Motor neuron (in vitro differentiated cells): ENCODE measurements around the gene PRDM16. TPM values are rescaled to one million over a fixed set of nuclear protein-coding genes. Genes with fewer than 3 reads are reported as not detected.

Experiments used
- ATAC-seq, 8 experiments: fragments of 200-7000 bp; cut with Tn5 transposase; replicated peaks in 6 of 8; 2 replicates each; pipeline ENCODE4 v1.8.0; 2021; ENCODE audit warnings: mild to moderate bottlenecking in 8 of 8, moderate library complexity in 8 of 8
- H3K27ac ChIP-seq, 2 donors: fragments of 250-450 bp; sonication (Bioruptor Pico); 2 replicates each; pipeline ENCODE4 v1.9.0; 2021; ENCODE audit warnings: antibody characterized with exemption in 2 of 2, mild to moderate bottlenecking in 2 of 2, moderate library complexity in 1 of 2
- H3K4me1 ChIP-seq, 2 donors: fragments of 250-450 bp; sonication (Bioruptor Pico); replicated peaks in 1 of 2; 2 replicates each; pipeline ENCODE4 v1.6.1; 2021; ENCODE audit warnings: antibody characterized with exemption in 2 of 2, mild to moderate bottlenecking in 2 of 2, moderate library complexity in 1 of 2
- H3K4me3 ChIP-seq, 5 donors: fragments of 250-450 bp; sonication (Bioruptor Pico); 2 replicates each; pipeline ENCODE4 v1.9.0; 2021; ENCODE audit warnings: antibody characterized with exemption in 5 of 5, mild to moderate bottlenecking in 5 of 5, moderate library complexity in 4 of 5
- WGBS, 10 experiments: fragments of 450-650 bp; shearing (Covaris generic); methylation state at CpG; one replicate each; pipeline ENCODE4 v1.0.0; 2022; 5-methylcytosine and 5-hydroxymethylcytosine counted together
- in situ Hi-C, 9 experiments: fragments of 400-800 bp; cut with MboI; loops; one replicate each; pipeline ENCODE4 v1.15.0; 2021; ENCODE audit warnings: low sequenced_read_pairs in 9 of 9, low pct_unique_long_range_greater_than_20kb in 2 of 9; ENCODE audit not compliant: unreplicated experiment in 9 of 9
- total RNA-seq, 8 experiments: library from RNA; unstranded; fragments of 300-600 nt; gene quantifications; 2 replicates each; pipeline versions ENCODE4 v1.2.3 to v1.2.4, GENCODE V29; 2022

PRDM16 gene
- total RNA-seq, 8 experiments from 2014 or later, result 0.18 to 2.9 (median 0.42) TPM

- peaks cover 0 to 19% of the 10 kb centered on the region in 2 donors for H3K4me1 ChIP-seq
- ATAC-seq, result no peak
- in situ Hi-C loops, result no loop called here
- no peak overlapping the region for H3K27ac ChIP-seq
- WGBS, 10 experiments, result 48 to 68% (median 60%) methylated on average over 5 to 8 of the region's 11 CpGs; no CpG with 5 or more reads in 5 of the 10 experiments
- H3K4me3 ChIP-seq, result no peak overlapping the region
These were observed 7.3 kb downstream of the PRDM16 start for GRCh38 chr1:3076363-3076740.

GRCh38 chr1:3077081-3077480, 8.1 kb downstream of the PRDM16 start:
- peaks cover 0 to 19% of the 10 kb centered on the region in 2 donors for H3K4me1 ChIP-seq
- ATAC-seq, result no peak
- in situ Hi-C loops, result no loop called here
- no peak overlapping the region for H3K4me3 ChIP-seq
- WGBS, 10 experiments, result 30 to 88% (median 50%) methylated on average over 2 to 7 of the region's 9 CpGs; no CpG with 5 or more reads in 6 of the 10 experiments
- no peak overlapping the region for H3K27ac ChIP-seq

- WGBS, 10 experiments, result 0 to 90% (median 56%) methylated on average over 2 to 4 of the region's 4 CpGs; no CpG with 5 or more reads in 6 of the 10 experiments
- in situ Hi-C loops, result no loop called here
- no peak for ATAC-seq
- Histone ChIP-seq H3K4me1 (peaks cover 0 to 19% of the 10 kb centered on the region in 2 donors), H3K4me3 (no peak overlapping the region), H3K27ac (no peak overlapping the region)
These were observed 8.6 kb downstream of the PRDM16 start for GRCh38 chr1:3077561-3077960.

GRCh38 chr1:3078430-3078861, 9.4 kb downstream of the PRDM16 start:
- in situ Hi-C loops, result no loop called here
- 22 to 80% (median 48%) methylated on average over 1 to 11 of the region's 15 CpGs; no CpG with 5 or more reads in 1 of the 10 experiments for WGBS, 10 experiments
- peaks cover 0 to 18% of the 10 kb centered on the region in 2 donors for H3K4me1 ChIP-seq
- no peak overlapping the region for H3K27ac ChIP-seq
- ATAC-seq, result no peak
- H3K4me3 ChIP-seq, result no peak overlapping the region

GRCh38 chr1:3078871-3079270, 9.9 kb downstream of the PRDM16 start:
- H3K4me1 ChIP-seq, result peaks cover 0 to 14% of the 10 kb centered on the region in 2 donors
- no peak overlapping the region for H3K4me3 ChIP-seq
- 0 to 83% (median 77%) methylated on average over 1 to 22 of the region's 24 CpGs; no CpG with 5 or more reads in 5 of the 10 experiments for WGBS, 10 experiments
- ATAC-seq, result no peak
- in situ Hi-C loops, result no loop called here
- H3K27ac ChIP-seq, result no peak overlapping the region

GRCh38 chr1:3079381-3080052, 10.5 kb downstream of the PRDM16 start:
- peak in 1 of 8 experiments; percentile 13 for ATAC-seq
- no peak overlapping the region for H3K4me3 ChIP-seq
- in situ Hi-C loops, result no loop called here
- H3K27ac ChIP-seq, result no peak overlapping the region
- peaks cover 0 to 14% of the 10 kb centered on the region in 2 donors for H3K4me1 ChIP-seq
- WGBS, 10 experiments, result 55 to 100% (median 75%) methylated on average over 1 to 11 of the region's 18 CpGs; no CpG with 5 or more reads in 4 of the 10 experiments

- Histone ChIP-seq H3K4me1 (peaks cover 0 to 14% of the 10 kb centered on the region in 2 donors), H3K4me3 (no peak overlapping the region), H3K27ac (no peak overlapping the region)
- ATAC-seq, result peak in 3 of 8 experiments; percentile 42 to 45 (median 45)
- in situ Hi-C loops, result no loop called here
- WGBS, 10 experiments, result 48 to 77% (median 64%) methylated on average over 1 to 39 of the region's 41 CpGs
These were observed 11.3 kb downstream of the PRDM16 start for GRCh38 chr1:3080053-3080955.

- WGBS, 10 experiments, result 49 to 87% (median 60%) methylated on average over 1 to 22 of the region's 23 CpGs; no CpG with 5 or more reads in 5 of the 10 experiments
- ATAC-seq, result no peak
- Histone ChIP-seq H3K4me3 (no peak overlapping the region), H3K27ac (no peak overlapping the region), H3K4me1 (peaks cover 0 to 14% of the 10 kb centered on the region in 2 donors)
- in situ Hi-C loops, result no loop called here
These were observed 12.2 kb downstream of the PRDM16 start for GRCh38 chr1:3081171-3081683.

- WGBS, 10 experiments, result 53 to 100% (median 72%) methylated on average over 1 to 7 of the region's 8 CpGs; no CpG with 5 or more reads in 5 of the 10 experiments
- in situ Hi-C loops, result no loop called here
- ATAC-seq, result no peak
- Histone ChIP-seq H3K27ac (no peak overlapping the region), H3K4me1 (peaks cover 0 to 14% of the 10 kb centered on the region in 2 donors), H3K4me3 (no peak overlapping the region)
These were observed 13.0 kb downstream of the PRDM16 start for GRCh38 chr1:3082051-3082450.

GRCh38 chr1:3082571-3083516, 13.8 kb downstream of the PRDM16 start:
- H3K27ac ChIP-seq, result no peak overlapping the region
- 20 to 100% (median 55%) methylated on average over 1 to 18 of the region's 42 CpGs; no CpG with 5 or more reads in 5 of the 10 experiments for WGBS, 10 experiments
- H3K4me3 ChIP-seq, result no peak overlapping the region
- ATAC-seq, result no peak
- peaks cover 0 to 22% of the 10 kb centered on the region in 2 donors for H3K4me1 ChIP-seq
- in situ Hi-C loops, result no loop called here

GRCh38 chr1:3084154-3084553, 15.2 kb downstream of the PRDM16 start:
- Histone ChIP-seq H3K27ac (no peak overlapping the region), H3K4me1 (peaks cover 0 to 23% of the 10 kb centered on the region in 2 donors), H3K4me3 (no peak overlapping the region)
- 62 to 90% (median 70%) methylated on average over 2 to 11 of the region's 16 CpGs; no CpG with 5 or more reads in 7 of the 10 experiments for WGBS, 10 experiments
- in situ Hi-C loops, result no loop called here
- no peak for ATAC-seq

GRCh38 chr1:3084726-3085125, 15.7 kb downstream of the PRDM16 start:
- no peak for ATAC-seq
- 10 to 90% (median 60%) methylated on average over 1 to 2 of the region's 12 CpGs; no CpG with 5 or more reads in 7 of the 10 experiments for WGBS, 10 experiments
- Histone ChIP-seq H3K4me3 (no peak overlapping the region), H3K27ac (no peak overlapping the region), H3K4me1 (peaks cover 0 to 18% of the 10 kb centered on the region in 2 donors)
- in situ Hi-C loops, result no loop called here
